Urinary bladder (tissue), 4 donors: Measurements from ENCODE around the gene CHFR. TPM values are rescaled to one million over a fixed set of nuclear protein-coding genes. Genes with fewer than 3 reads are reported as not detected.
"Not testable (repeated sequence)": the region's sequence is repeated elsewhere in the genome, so short reads cannot be mapped to it uniquely, and the experiment has no call there.

Source experiments
- DNase-seq: peaks from one replicate; pipeline ENCODE4 v3.0.0-alpha.2; 2015; ENCODE audit errors: extremely low spot score
- H3K27ac ChIP-seq: one replicate; pipeline ENCODE4 v1.5.1; 2013; ENCODE audit warnings: low read depth, mild to moderate bottlenecking, moderate library complexity
- H3K36me3 ChIP-seq: one replicate; pipeline ENCODE4 v1.6.1; 2013; ENCODE audit warnings: mild to moderate bottlenecking, moderate library complexity; ENCODE audit not compliant: insufficient read depth
- H3K4me1 ChIP-seq: one replicate; pipeline ENCODE4 v1.6.1; 2013; ENCODE audit warnings: mild to moderate bottlenecking, moderate library complexity; ENCODE audit not compliant: insufficient read depth
- H3K4me3 ChIP-seq: one replicate; pipeline ENCODE4 v1.5.1; 2013; ENCODE audit warnings: low read depth, low read length
- WGBS: extraction: QIAGEN DNeasy Blood & Tissue Kit; methylation state at CpG from one replicate; pipeline ENCODE4 v1.1.7; 2013; 5-methylcytosine and 5-hydroxymethylcytosine counted together
- polyA plus RNA-seq: library from polyadenylated mRNA; stranded (reverse); fragments of 200-250 nt; gene quantifications from one replicate; pipeline ENCODE4 v1.2.3, GENCODE V29; 2013
- total RNA-seq: library from RNA; depleted of rRNA; stranded (reverse); fragments of >200 nt; gene quantifications from one replicate; pipeline ENCODE4 v1.2.3, GENCODE V29; 2014
- donor health status: healthy with polysubstance abuse.
- donor health status: healthy.

CHFR gene
- total and polyA plus RNA-seq, 2 donors: 22.6 to 28.2 TPM

- peaks cover 2% of the 10 kb centered on the region for H3K36me3 ChIP-seq
- H3K4me1 ChIP-seq: no peaks in the 10 kb centered on the region
- 9% methylated on average over 59 of the region's 59 CpGs for WGBS
- no peak for DNase-seq
- peak overlapping the region; percentile 92 for H3K4me3 ChIP-seq
- H3K27ac ChIP-seq: peak overlapping the region; percentile 98
Measured at GRCh38 chr12:132827763-132828703, 59.4 kb downstream of the CHFR start.

- Histone ChIP-seq H3K36me3 (peaks cover 2% of the 10 kb centered on the region), H3K27ac (no peak overlapping the region), H3K4me3 (no peak overlapping the region), H3K4me1 (no peaks in the 10 kb centered on the region)
- no peak for DNase-seq
- 93% methylated on average over 16 of the region's 16 CpGs for WGBS
Measured at GRCh38 chr12:132825861-132826260, 61.5 kb downstream of the CHFR start.

DNA sequence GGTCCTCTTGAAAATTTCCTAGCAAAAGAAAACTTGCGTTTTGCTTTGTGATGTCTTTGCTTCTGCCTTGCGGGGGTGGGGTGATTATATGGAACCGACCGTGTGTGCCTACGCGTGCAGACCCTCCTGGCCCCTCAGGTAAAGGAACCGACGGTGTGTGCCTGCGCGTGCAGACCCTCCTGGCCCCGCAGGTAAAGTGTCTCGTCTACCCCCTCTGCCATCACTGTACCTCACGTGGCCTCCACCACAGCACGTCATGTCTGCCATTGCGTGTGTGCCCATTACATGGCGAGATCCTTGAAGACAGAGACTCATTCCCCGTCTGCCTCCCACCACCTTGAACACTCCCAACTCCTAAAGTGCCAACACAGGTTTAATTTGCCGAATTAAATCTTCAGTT, 62.3 kb downstream of the CHFR start:
- WGBS: 91% methylated on average over 18 of the region's 18 CpGs
- H3K27ac ChIP-seq: no peak overlapping the region
- no peak for DNase-seq
- peaks cover 2% of the 10 kb centered on the region for H3K36me3 ChIP-seq
- H3K4me3 ChIP-seq: no peak overlapping the region
- H3K4me1 ChIP-seq: no peaks in the 10 kb centered on the region

DNA sequence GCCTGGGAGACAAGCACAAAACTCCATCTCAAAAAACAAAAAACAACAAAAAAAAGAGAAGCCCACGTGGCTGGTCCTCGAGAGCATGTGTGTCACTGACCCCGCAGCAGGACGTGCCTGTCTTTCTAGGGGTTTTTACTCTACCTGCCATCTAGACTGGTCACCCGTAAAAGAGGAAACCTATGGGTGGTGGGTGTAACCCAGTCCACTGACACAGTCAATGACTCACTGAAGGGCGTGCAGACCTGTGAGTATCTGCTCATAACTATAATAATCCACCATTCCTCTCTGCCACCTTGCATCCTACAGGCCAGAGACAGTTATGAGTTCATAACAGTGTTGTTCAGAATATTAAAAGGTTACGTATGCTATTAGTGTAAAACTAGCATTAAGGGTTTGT, 63.4 kb downstream of the CHFR start:
- H3K4me3 ChIP-seq: no peak overlapping the region
- no peak overlapping the region for H3K27ac ChIP-seq
- H3K4me1 ChIP-seq: no peaks in the 10 kb centered on the region
- 84% methylated on average over 7 of the region's 7 CpGs for WGBS
- peaks cover 2% of the 10 kb centered on the region for H3K36me3 ChIP-seq
- no peak for DNase-seq

- DNase-seq: no peak
- 88% methylated on average over 8 of the region's 8 CpGs for WGBS
- Histone ChIP-seq H3K4me1 (no peaks in the 10 kb centered on the region), H3K27ac (no peak overlapping the region), H3K4me3 (no peak overlapping the region), H3K36me3 (peaks cover 2% of the 10 kb centered on the region)
Measured at GRCh38 chr12:132818562-132818961, 68.8 kb downstream of the CHFR start.

- H3K4me1 ChIP-seq: no peaks in the 10 kb centered on the region
- H3K36me3 ChIP-seq: peaks cover 2% of the 10 kb centered on the region
- DNase-seq: no peak
- no peak overlapping the region for H3K4me3 ChIP-seq
- 97% methylated on average over 21 of the region's 21 CpGs for WGBS
- no peak overlapping the region for H3K27ac ChIP-seq
Measured at GRCh38 chr12:132814232-132814631, 73.2 kb downstream of the CHFR start.

GRCh38 chr12:132813443-132813842, 74.0 kb downstream of the CHFR start:
- no peak overlapping the region for H3K27ac ChIP-seq

DNA sequence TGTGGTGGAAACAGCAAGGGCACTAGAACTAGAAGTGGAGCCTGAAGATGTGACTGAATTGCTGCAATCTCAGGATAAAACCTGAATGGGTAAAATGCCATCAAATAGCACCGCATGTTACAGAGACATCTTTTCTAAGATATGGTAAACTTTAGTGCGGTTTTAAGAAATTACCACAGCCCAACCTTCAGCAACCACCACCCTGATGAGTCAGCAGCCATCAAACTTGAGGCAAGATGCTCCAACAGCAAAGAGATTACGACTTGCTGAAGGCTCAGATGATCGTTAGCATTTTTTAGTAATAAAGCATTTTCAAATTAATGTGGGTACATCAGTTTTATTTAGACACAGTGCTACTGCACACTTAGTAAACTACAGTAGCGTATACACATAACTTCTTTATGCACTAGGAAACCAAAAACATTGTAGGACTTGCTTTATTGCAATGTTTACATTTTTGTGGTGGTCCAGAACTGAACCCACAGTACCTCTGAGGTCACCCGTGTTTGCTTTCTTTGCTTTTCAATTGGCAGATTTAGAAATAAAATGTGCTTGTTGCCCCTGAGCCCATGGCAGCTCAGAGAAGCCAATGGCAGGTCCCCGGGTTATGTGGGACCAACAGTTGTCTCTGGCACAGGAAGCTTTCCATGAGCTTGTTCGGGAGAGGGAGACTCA, 74.6 kb downstream of the CHFR start:
- Histone ChIP-seq H3K27ac (no peak overlapping the region), H3K4me1 (no peaks in the 10 kb centered on the region), H3K4me3 (no peak overlapping the region), H3K36me3 (peaks cover 4% of the 10 kb centered on the region)
- 84% methylated on average over 8 of the region's 8 CpGs for WGBS
- no peak for DNase-seq

More at GRCh38 chr12:132813443-132813842, 74.0 kb downstream of the CHFR start:
- H3K4me1 ChIP-seq: no peaks in the 10 kb centered on the region
- no peak for DNase-seq
- no peak overlapping the region for H3K4me3 ChIP-seq
- 94% methylated on average over 6 of the region's 6 CpGs for WGBS
- peaks cover 4% of the 10 kb centered on the region for H3K36me3 ChIP-seq

GRCh38 chr12:132809391-132809790, 78.0 kb downstream of the CHFR start:
- H3K4me1 ChIP-seq, H3K4me3 ChIP-seq, H3K36me3 ChIP-seq, DNase-seq, H3K27ac ChIP-seq: not testable (repeated sequence)
- WGBS: 74% methylated on average over 13 of the region's 13 CpGs

DNA sequence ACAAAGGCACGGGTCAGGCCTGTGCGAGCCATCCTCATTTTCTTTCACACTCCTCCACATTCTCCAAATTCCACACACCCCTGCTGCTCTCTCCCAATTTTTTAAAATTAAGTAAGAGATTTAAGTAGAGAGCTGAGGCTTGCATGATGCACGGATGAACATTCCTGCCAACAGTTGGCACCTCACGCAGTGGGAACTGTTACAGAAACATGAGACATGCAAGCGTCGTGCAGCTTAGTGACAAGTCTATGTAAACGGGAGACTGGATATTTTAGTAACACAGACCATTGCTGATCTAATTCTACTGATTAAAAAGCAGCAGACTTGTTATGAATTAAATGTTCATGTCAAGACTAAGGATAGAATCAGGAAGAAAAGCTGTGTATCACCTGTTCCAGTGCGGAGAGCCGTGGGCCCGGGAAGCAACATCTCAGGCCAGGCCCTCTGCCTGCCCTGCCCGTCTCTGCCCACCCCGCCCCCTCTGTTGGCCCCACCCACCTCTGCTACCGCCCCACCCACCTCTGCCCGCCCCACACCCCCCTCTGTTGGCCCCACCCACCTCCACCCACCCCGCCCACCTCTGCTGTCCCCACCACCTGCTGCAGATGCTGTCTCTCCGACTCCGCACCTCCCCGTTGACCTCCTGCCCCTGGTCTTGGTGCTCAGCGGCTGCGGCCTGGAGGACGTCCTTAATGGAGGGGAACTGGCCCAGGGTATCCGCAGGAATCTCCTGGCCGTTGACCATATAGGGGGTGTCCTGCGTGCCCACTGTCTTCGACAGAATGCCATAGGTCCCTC, 79.9 kb downstream of the CHFR start:
- Histone ChIP-seq H3K4me3 (no peak overlapping the region), H3K4me1 (no peaks in the 10 kb centered on the region), H3K36me3 (peaks cover 6% of the 10 kb centered on the region), H3K27ac (no peak overlapping the region)
- 82% methylated on average over 25 of the region's 25 CpGs for WGBS
- DNase-seq: no peak

- 93% methylated on average over 18 of the region's 18 CpGs for WGBS
- Histone ChIP-seq H3K27ac (no peak overlapping the region), H3K4me3 (no peak overlapping the region), H3K36me3 (peaks cover 6% of the 10 kb centered on the region), H3K4me1 (no peaks in the 10 kb centered on the region)
- no peak for DNase-seq
Measured at GRCh38 chr12:132806857-132807256, 80.5 kb downstream of the CHFR start.

- WGBS: 74% methylated on average over 16 of the region's 16 CpGs
- H3K4me3 ChIP-seq: no peak overlapping the region
- no peaks in the 10 kb centered on the region for H3K4me1 ChIP-seq
- DNase-seq: no peak
- no peak overlapping the region for H3K27ac ChIP-seq
- peaks cover 7% of the 10 kb centered on the region for H3K36me3 ChIP-seq
Measured at GRCh38 chr12:132804426-132804861, 83.0 kb downstream of the CHFR start.

DNA sequence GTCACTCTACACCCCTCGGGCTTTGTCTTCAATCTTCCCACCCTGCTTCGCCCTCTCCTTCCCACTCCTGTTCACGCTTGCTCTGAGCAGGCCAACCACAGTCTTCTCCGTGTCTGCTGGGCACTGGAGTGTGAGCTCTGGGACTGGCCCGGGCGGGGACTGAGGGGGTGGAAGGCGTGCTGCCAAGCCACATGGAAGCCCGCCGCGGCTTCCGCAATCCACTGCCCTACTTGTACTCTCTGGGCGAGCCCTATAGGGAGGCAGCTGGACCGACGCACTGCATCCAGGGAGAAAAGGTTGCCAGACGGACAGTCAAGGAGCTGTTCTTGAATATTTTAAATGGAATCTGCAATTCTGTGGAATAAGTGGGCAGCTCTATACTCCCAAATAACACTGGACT, 83.5 kb downstream of the CHFR start:
- 78% methylated on average over 15 of the region's 15 CpGs for WGBS
- Histone ChIP-seq H3K27ac (no peak overlapping the region), H3K4me3 (no peak overlapping the region), H3K4me1 (no peaks in the 10 kb centered on the region), H3K36me3 (peaks cover 7% of the 10 kb centered on the region)
- DNase-seq: no peak
